Left cardiac atrium (tissue), 4 donors: ENCODE data around the gene FCER1G. TPM values are rescaled to one million over a fixed set of nuclear protein-coding genes. Genes with fewer than 3 reads are reported as not detected.

Experiments used
- ATAC-seq, 2 donors: fragments of 200-7000 bp; cut with Tn5 transposase; one replicate each; pipeline ENCODE4 v1.9.1; 2020; ENCODE audit warnings: mild to moderate bottlenecking in 2 of 2, moderate library complexity in 2 of 2
- DNase-seq: peaks from one replicate; pipeline ENCODE4 v3.0.0-alpha.2; 2020
- intact Hi-C, 2 donors: fragments of 100-400 bp; cut with DNase I; formaldehyde crosslinking; loops; one replicate each; pipeline versions ENCODE4 v1.14.1 to v1.15.1; 2022 to 2023
- total RNA-seq, 2 donors: library from RNA; stranded (reverse); fragmentation: NEBNext Ultra II Directional; extraction: Animal tissue kit (Norgen Biotek cat#: 25700); gene quantifications; one replicate each; pipeline ENCODE4 v1.2.1, GENCODE V29; 2021
- donor health status: DM: no; HTN: yes; CAD: no.
- donor health status: DM: no; HTN: yes; CAD: no; lungs with severe emphysema.
- donor health status: DM: yes; HTN: yes; CAD: no.
- donor health status: Dilated cardiomyopathy.

The FCER1G gene
- total RNA-seq, 2 donors from 2014 or later, result 35.9 to 92.7 TPM

DNA sequence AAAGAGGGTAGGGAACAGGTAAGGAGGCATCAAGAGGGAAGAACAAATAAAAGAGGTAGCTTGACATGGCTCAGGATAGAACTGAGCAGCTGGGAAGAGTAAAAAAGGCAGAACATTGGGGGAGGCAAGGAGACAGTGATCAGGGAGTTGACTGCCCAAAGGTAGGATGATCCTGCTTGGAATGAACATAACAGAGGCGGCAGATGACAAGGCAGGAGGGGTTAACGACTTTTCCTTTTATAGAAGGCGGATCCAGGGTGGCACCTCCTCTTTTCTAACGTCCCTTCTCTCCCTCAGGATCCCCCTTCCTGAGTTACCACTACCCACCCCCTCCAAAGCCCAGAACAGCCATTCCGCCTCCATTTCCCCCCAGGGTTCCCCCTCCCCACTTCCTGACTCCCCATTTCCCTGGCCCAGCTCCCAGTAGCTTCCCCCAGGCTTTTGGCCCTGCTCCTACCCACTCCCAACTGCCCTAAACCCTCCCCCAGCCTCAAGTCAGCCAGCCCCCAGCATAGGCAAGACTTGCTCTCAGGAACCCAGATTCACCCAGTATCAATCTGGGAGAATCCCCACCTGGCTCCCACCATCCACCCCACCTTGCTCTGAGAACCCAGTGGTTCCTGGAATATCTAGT, 15.5 kb upstream of the FCER1G start:
- peak; percentile 58 for DNase-seq

DNA sequence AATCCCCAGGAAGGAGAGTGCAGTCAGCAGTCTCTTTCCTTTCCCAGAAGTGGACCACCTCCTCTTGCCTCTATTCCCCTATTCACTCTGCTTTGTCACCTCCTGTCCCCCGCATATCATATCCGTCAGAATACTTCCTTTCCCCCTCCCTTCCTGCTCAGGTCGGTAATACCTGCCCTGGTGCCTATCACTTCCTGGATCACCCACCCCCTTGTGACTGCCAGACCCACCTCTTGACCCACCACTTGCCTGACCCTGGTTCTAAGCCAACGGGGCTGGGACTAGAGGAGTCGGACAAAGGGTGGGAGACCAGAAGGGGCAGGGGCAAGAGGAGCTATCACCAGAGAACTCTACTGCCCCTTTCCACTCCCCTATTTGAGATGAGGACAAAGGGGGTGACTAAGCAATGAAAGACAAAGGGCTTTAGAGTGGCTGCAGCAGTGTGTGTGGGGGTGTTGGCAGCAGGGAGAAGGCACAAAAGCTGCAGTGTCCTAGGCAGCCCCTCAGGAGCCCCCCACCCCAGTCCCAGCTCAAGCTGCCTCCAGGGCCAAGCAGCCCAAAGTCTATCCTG, 14.6 kb upstream of the FCER1G start:
- no peak for ATAC-seq
- intact Hi-C loops, result no loop called here
- DNase-seq, result peak; percentile 30

More for the DNA sequence above, 15.5 kb upstream of the FCER1G start:
- ATAC-seq, result no peak
- intact Hi-C loops, result loop anchor here (10.0 kb wide), 2 partner anchors 175 to 185 kb away; no protein-coding TSS in a partner anchor

GRCh38 chr1:161200992-161201835, 13.9 kb upstream of the FCER1G start:
- ATAC-seq (peak; percentile 32 to 42), DNase-seq (peak; percentile 83)
- intact Hi-C loops, result no loop called here

DNA sequence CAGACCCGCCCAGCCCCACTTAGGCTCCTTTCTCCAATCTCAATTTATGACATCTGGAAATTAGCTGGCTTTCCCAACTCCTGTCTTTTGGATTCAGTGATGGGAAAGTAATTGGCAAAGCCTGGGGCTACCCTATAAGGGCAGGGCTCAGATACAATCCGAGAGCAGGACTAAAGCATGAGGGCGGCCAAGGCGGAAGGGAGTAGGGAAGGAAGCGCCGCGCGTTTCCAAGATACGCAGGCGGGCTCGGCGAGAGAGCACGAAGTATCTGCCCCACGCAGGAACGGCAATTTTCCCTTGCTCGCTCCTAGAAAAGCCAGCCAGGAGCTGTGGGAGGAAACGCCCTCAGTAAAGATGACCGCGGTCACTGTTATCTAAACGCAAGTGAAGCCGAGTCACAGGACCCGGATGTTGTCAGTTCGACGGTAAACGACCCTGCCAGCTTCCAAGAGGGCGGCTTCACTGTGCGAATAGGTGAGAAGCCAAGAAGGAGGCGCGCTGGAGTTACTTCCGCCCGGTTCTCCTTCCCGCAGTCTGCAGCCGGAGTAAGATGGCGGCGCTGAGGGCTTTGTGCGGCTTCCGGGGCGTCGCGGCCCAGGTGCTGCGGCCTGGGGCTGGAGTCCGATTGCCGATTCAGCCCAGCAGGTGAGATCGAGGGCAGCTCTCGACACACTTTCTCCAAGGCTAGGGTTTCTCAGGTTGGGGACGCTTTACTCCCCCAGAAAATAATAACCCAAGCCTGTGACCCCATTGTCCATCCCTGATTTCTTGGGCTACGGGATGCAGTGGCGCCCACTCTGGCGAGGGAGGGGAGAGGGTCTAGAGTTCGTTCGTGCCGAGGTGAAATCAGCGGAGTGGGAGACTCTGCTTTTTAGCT, 13.0 kb upstream of the FCER1G start, which contains the start of gene NDUFS2:
Gene NDUFS2, plus strand, starts transcription at position 532 of the 877 bp plus-strand sequence. Its CDS starts 19 bp downstream, at position 551.
- peak; percentile 85 to 89 for ATAC-seq
- intact Hi-C loops, result no loop called here

GRCh38 chr1:161206411-161207140, 8.5 kb upstream of the FCER1G start:
- intact Hi-C loops, result no loop called here
- peak; percentile 79 for DNase-seq
- peak in 1 of 2 donors; percentile 4 for ATAC-seq

More for the DNA sequence above, 13.0 kb upstream of the FCER1G start, which contains the start of gene NDUFS2:
- peak; percentile 98 for DNase-seq

DNA sequence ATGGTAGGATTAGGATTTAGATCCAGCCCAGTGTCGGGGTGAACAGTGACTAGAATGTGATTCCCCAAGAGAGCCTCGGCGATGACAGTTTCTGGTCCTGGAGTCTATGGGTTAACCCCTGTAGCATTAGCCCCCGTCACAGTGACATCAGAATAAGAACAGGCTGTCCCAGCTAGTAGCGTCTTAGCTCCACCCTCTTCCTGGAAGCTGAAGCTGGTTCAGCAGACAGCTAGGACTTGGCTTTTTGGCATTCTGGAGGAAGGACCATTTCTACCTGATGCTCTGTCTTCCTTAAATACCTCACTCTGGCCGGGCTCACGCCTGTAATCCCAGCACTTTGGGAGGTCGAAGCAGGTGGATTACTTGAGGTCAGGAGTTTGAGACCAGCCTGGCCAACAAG, 7.9 kb upstream of the FCER1G start:
- DNase-seq (peak; percentile 79), ATAC-seq (peak; percentile 69 to 71)
- intact Hi-C loops, result no loop called here

DNA sequence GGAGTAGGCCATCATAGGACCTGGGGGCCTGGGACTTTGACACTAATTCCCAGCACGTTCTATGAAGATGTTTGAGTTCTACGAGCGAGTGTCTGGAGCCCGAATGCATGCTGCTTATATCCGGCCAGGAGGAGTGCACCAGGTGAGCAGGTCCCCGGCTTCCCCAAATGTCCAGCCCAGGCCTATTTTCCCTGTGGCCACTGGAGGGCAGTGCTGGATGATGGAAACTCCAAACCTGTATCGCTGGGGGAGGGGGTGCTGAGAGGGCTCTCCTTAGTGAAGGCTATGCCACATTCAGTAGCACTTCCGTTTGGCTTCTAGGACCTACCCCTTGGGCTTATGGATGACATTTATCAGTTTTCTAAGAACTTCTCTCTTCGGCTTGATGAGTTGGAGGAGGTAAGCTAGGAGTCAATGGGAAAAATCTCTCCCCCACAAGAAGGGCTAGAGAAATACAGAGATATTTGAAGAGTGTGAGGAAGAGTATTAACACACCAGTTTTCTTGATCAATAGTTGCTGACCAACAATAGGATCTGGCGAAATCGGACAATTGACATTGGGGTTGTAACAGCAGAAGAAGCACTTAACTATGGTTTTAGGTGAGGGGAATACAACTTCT, 5.2 kb upstream of the FCER1G start:
- ATAC-seq (peak; percentile 63 to 75), DNase-seq (peak; percentile 85)
- intact Hi-C loops, result loop anchor here in 1 of 2 donors (2.0 kb wide), 1 partner anchor 15 kb away; no protein-coding TSS in a partner anchor

- peak in 1 of 2 donors; percentile 3 for ATAC-seq
- intact Hi-C loops, result no loop called here
- DNase-seq, result no peak
These were observed 726 bp upstream of the FCER1G start for GRCh38 chr1:161214369-161214768.

DNA sequence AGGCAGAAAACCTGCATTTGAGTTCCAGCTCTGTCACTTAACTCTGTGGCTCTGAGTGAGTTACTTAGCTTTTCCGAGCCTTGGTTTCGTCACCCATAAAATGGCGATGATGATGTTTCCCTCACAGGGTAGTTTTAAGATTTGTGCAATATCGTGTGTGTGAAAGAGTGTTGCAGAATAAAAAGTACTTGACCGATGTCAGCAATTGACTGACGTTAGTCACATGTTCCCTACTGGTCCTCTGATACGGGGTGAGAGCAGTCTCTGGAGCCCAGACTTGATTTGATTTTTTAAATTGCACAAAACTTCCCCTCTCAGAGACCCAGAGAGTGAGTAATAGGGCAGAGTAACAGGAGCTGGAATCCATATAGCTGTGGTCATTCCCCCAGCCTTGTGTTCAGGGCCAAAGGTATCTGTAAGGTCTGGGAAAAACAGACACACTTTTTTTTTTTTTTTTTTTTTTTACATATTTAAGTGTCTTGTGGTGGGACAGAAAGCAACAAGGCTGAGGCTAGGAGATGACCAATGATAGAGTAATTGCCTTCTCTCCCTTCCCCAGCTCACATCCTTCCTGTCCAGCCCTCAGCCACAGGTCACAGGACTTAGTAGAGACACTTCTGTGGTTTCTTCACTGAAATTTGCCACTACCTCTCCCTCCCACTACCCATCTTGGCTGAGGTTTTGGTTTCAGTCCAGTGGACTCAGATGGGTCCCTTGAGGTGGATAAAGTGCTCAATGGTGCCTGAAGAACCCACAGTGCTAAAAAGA, 2.0 kb downstream of the FCER1G start:
- intact Hi-C loops, result no loop called here
- peak; percentile 58 to 78 for ATAC-seq
- DNase-seq, result peak; percentile 36

DNA sequence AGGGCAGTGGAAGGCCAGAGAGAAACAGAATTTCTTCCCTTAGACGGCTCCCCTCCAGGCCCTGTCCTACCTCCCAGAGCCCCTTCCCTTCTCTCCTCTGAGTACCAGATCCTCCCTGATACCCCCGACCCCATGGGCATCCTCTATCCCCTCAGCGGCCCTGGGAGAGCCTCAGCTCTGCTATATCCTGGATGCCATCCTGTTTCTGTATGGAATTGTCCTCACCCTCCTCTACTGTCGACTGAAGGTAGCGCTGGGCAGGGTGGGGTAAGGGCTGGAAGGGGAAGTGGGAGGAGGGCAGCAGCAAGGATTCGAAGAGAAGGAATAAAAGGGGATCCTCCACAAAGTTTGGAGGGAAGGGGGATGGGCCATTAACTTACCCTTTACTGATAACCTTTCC, 2.7 kb downstream of the FCER1G start:
- intact Hi-C loops, result no loop called here
- DNase-seq (no peak), ATAC-seq (peak in 1 of 2 donors; percentile 8)

DNA sequence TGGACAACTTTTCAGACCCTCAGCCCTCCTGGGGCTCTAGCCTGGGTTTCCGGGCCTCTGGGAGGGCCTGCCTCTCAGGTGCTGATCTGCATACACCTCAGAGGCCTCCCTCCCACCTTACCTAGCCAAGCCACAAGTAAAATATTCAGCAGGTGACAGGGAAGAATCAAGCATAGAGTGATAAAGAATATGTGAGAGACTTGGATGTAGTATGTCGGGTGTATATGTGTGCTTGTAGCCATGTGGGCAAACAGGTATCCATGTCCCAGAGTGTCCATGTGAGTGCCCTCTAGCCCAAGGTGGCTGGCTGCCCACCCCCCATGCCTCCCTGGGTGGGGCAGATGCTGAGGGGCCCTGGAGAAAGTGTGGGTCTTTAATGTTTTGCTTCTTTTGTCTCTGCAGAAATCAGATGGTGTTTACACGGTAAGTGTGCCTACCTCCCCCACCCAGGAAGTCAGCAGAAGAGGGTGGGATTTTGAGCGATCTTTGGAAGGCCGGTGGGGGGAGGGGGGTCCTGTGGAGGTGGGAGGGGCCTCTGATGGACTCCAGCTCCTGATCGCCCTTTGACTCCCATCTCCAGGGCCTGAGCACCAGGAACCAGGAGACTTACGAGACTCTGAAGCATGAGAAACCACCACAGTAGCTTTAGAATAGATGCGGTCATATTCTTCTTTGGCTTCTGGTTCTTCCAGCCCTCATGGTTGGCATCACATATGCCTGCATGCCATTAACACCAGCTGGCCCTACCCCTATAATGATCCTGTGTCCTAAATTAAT, 3.4 kb downstream of the FCER1G start:
- DNase-seq, result no peak
- intact Hi-C loops, result no loop called here

DNA sequence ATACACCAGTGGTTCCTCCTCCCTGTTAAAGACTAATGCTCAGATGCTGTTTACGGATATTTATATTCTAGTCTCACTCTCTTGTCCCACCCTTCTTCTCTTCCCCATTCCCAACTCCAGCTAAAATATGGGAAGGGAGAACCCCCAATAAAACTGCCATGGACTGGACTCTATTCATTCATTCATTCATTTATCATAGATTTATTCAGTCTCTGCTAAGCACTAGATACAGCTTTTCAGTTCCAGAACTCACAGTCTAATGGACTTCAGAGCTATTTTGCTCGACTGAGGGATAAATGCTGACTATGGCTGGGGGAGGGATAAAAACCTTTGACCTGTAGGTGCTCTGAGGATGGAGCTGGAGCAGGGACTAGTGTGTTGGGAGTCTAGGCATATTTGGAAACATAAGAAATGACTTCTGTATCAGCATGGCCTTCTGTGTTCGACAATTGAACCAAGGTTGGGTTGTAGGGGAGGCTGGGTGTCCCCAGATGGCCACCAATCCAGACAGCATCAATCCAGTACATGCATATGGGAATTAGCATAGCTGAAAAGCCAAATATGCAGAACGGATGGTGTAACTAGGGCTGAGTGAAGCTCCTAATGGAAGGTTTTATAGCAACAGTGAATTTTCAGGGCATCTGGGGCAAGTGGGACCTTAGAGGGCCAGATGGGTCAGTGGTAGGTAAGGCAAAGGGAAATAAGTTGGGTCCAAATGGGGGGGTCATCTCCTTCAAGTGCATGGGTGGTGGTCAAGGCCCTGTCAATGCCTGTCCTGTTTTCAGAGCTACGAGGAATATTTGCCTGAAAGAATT, 4.2 kb downstream of the FCER1G start:
- ATAC-seq (no peak), DNase-seq (no peak)
- intact Hi-C loops, result no loop called here

More for the DNA sequence above, 3.4 kb downstream of the FCER1G start:
- no peak for ATAC-seq

GRCh38 chr1:161220002-161220401, 4.9 kb downstream of the FCER1G start:
- ATAC-seq (no peak), DNase-seq (no peak)
- intact Hi-C loops, result loop anchor here (5.0 to 10.0 kb wide), 2 partner anchors 92 to 165 kb away; partner anchors contain the start of gene SDHC (in 1 of the 2)

GRCh38 chr1:161222175-161223019, 7.3 kb downstream of the FCER1G start:
- ATAC-seq (no peak), DNase-seq (peak; percentile 11)
- intact Hi-C loops, result loop anchor here (5.0 to 10.0 kb wide), 2 partner anchors 90 to 162 kb away; partner anchors contain the start of gene SDHC (in 1 of the 2)
